Kidney (tissue), 14 donors: Measurements from ENCODE around the gene RNF150. TPM values are rescaled to one million over a fixed set of nuclear protein-coding genes. Genes with fewer than 3 reads are reported as not detected.

Experiments
- DNase-seq, 5 donors: peaks; one replicate each; pipeline ENCODE4 v3.0.0-alpha.2; 2013 to 2020
- FAIRE-seq: peaks from 2 replicates; lab custom pipeline; 2012; peaks lifted over from hg19 to GRCh38; lab: Jason Lieb, UNC
- H3K27ac ChIP-seq, 2 donors: one replicate each; pipeline ENCODE4 v1.7.0; 2013; ENCODE audit warnings: low read depth in 2 of 2, low read length in 2 of 2, inconsistent platforms in 1 of 2
- H3K27me3 ChIP-seq: one replicate; pipeline ENCODE4 v1.7.1; 2013; ENCODE audit warnings: low read length, inconsistent platforms; ENCODE audit not compliant: control insufficient read depth, insufficient read depth
- H3K36me3 ChIP-seq, 3 donors: one replicate each; pipeline versions ENCODE4 v1.7.0 to v1.7.1; 2013; ENCODE audit warnings: low read length in 3 of 3, control low read depth in 1 of 3, inconsistent platforms in 1 of 3; ENCODE audit not compliant: insufficient read depth in 3 of 3, control insufficient read depth in 2 of 3
- H3K4me1 ChIP-seq, 3 donors: one replicate each; pipeline versions ENCODE4 v1.7.0 to v1.7.1; 2013; ENCODE audit warnings: low read length in 3 of 3, inconsistent platforms in 1 of 3, low read depth in 1 of 3; ENCODE audit not compliant: control insufficient read depth in 2 of 3, insufficient read depth in 2 of 3
- H3K4me3 ChIP-seq, 3 donors: one replicate each; pipeline versions ENCODE4 v1.7.0 to v1.8.1; 2013; ENCODE audit warnings: low read length in 3 of 3, control low read depth in 1 of 3, inconsistent platforms in 1 of 3
- H3K9ac ChIP-seq, 3 donors: one replicate each; pipeline versions ENCODE4 v1.7.0 to v1.7.1; 2013; ENCODE audit warnings: low read length in 3 of 3, control low read depth in 1 of 3, inconsistent platforms in 1 of 3
- H3K9me3 ChIP-seq, 3 donors: one replicate each; pipeline versions ENCODE4 v1.7.0 to v1.7.1; 2013; ENCODE audit warnings: low read length in 3 of 3, control low read depth in 1 of 3, inconsistent platforms in 1 of 3; ENCODE audit not compliant: control insufficient read depth in 2 of 3, insufficient read depth in 1 of 3
- intact Hi-C: fragments of 100-400 bp; cut with DNase I; formaldehyde crosslinking; loops from one replicate; pipeline ENCODE4 v1.11.1; 2022
- polyA plus RNA-seq: library from polyadenylated mRNA; stranded (reverse); fragments of 350-450 nt; fragmentation: Illumina TruSeq; extraction: RNeasy Lipid Tissue Mini Kit (QIAGEN cat#74804); gene quantifications from one replicate; pipeline ENCODE4 v1.2.3, GENCODE V29; 2014; ENCODE audit warnings: low read depth, low replicate concordance; ENCODE audit not compliant: insufficient read depth
- total RNA-seq: library from RNA; stranded (reverse); fragmentation: NEBNext Ultra II Directional; extraction: Animal tissue kit (Norgen Biotek cat#: 25700); gene quantifications from one replicate; pipeline ENCODE4 v1.2.1, GENCODE V29; 2021
- TF ChIP-seq, protein P1 (sequence below): IDR thresholded peaks from 3 replicates; pipeline ENCODE4 v1.5.1; 2012; ENCODE audit warnings: mild to moderate bottlenecking, moderate library complexity, borderline replicate concordance; ENCODE audit not compliant: insufficient read depth; ENCODE audit errors: extremely low read depth
- donor health status: control.
- donor health status: control.
- donor health status: control.
- donor health status: control.
- donor health status: control.
- donor health status: DM: yes; HTN: yes; CAD: no.
- donor health status: Normal renal cell carcinoma (clear cell type).

Gene RNF150
- total and polyA plus RNA-seq, 2 donors from 2014 or later = 5.0 to 34.2 TPM

DNA sequence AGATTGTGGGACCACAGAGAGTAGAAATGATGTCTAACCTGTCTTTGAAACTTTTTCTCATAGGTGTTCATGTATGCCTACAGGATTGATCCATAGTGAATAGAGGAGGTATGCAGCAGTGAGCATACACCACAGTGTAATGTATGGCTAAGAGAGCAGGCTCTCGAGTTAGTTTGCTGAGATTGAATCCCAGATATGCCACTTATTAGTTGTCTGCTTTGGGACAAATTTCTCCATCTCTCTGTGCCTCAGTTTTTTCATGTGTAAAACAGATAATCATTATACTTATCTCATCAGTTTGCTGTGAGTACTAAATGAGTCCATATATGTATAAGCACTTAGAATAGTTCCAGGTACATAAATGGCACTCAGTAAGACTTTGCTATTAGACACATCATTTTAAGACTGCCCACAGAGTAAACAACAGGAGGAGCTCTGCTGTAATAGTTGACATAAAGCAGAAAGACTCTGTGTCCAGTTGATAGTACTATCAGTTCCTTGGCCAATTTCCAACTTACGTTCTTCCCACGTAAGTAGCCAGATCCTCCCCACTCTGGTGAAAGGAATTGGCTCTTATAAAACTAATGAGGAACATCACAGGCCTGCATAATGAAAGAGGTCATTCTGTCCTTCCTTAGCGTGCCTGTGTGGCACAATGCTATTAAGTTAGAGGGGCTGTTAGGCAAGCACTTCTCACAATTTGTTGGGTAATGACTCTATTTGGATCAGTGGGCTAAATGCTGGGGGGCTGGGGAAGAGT lies 20.7 kb upstream of the RNF150 start:
- no peak overlapping the region for H3K27ac ChIP-seq
- FAIRE-seq = no peak
- TF ChIP-seq, protein P1, sequence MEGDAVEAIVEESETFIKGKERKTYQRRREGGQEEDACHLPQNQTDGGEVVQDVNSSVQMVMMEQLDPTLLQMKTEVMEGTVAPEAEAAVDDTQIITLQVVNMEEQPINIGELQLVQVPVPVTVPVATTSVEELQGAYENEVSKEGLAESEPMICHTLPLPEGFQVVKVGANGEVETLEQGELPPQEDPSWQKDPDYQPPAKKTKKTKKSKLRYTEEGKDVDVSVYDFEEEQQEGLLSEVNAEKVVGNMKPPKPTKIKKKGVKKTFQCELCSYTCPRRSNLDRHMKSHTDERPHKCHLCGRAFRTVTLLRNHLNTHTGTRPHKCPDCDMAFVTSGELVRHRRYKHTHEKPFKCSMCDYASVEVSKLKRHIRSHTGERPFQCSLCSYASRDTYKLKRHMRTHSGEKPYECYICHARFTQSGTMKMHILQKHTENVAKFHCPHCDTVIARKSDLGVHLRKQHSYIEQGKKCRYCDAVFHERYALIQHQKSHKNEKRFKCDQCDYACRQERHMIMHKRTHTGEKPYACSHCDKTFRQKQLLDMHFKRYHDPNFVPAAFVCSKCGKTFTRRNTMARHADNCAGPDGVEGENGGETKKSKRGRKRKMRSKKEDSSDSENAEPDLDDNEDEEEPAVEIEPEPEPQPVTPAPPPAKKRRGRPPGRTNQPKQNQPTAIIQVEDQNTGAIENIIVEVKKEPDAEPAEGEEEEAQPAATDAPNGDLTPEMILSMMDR = no peak
- no peaks in the 10 kb centered on the region for H3K9me3 ChIP-seq
- intact Hi-C loops = no loop called here
- H3K27me3 ChIP-seq = no peaks in the 10 kb centered on the region
- H3K4me1 ChIP-seq = no peaks in the 10 kb centered on the region
- DNase-seq = no peak
- no peak overlapping the region for H3K4me3 ChIP-seq
- H3K9ac ChIP-seq = no peak overlapping the region
- H3K36me3 ChIP-seq = no peaks in the 10 kb centered on the region

DNA sequence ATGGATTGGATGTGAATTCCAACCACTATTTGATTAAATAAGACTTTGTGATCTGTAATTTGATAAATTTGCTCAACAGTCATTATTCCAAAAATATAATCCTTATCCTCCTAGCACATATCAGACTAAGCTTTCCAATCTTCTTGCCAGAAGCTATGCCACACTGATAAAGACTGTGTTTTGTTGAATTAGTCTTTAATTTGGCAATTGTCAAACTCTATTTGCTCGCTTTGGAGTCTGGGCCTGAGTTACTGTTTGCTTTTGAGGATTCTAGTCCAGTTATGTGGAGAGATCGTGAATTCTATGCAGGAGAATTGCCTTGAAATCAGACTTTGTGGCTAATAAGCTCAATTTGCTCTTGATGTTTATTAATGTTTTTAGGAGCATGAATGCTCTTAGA lies 10.9 kb upstream of the RNF150 start:
- Histone ChIP-seq H3K9me3 (no peaks in the 10 kb centered on the region), H3K27ac (no peak overlapping the region), H3K27me3 (no peaks in the 10 kb centered on the region), H3K4me1 (no peaks in the 10 kb centered on the region), H3K36me3 (no peaks in the 10 kb centered on the region), H3K9ac (no peak overlapping the region), H3K4me3 (no peak overlapping the region)
- DNase-seq = no peak
- TF ChIP-seq, protein P1 = no peak
- no peak for FAIRE-seq
- intact Hi-C loops = no loop called here

- TF ChIP-seq, protein P1 = no peak
Observed at GRCh38 chr4:141142423-141142822, 9.2 kb upstream of the RNF150 start.

More at GRCh38 chr4:141142423-141142822, 9.2 kb upstream of the RNF150 start:
- Histone ChIP-seq H3K4me3 (no peak overlapping the region), H3K9ac (no peak overlapping the region), H3K36me3 (no peaks in the 10 kb centered on the region), H3K9me3 (no peaks in the 10 kb centered on the region), H3K27me3 (no peaks in the 10 kb centered on the region), H3K4me1 (no peaks in the 10 kb centered on the region), H3K27ac (no peak overlapping the region)
- FAIRE-seq (no peak), DNase-seq (no peak)
- intact Hi-C loops = no loop called here
